ENCODE measurements around the gene SNRPD3.

SNRPD3 gene

GRCh38 chr22:24535348-24535747 is 20.5 kb upstream of the SNRPD3 start:
- DNase-seq (ENCODE audit: low read depth), result no peak
- TF ChIP-seq CTCF (conservative IDR thresholded peaks at IDR 0.05; ENCODE audit: low read length), result no peak
- no peak overlapping the region for H3K4me3 ChIP-seq (ENCODE audit: low read length)

GRCh38 chr22:24536089-24536488 is 19.7 kb upstream of the SNRPD3 start:
- no peak for DNase-seq (ENCODE audit: low read depth)
- H3K4me3 ChIP-seq (ENCODE audit: low read length), result no peak overlapping the region
- no peak for TF ChIP-seq CTCF (conservative IDR thresholded peaks at IDR 0.05; ENCODE audit: low read length)

- no peak overlapping the region for H3K4me3 ChIP-seq (ENCODE audit: low read length)
- DNase-seq (ENCODE audit: low read depth), result no peak
- no peak for TF ChIP-seq CTCF (conservative IDR thresholded peaks at IDR 0.05; ENCODE audit: low read length)
Measured at GRCh38 chr22:24540470-24540869, 15.3 kb upstream of the SNRPD3 start.

GRCh38 chr22:24541681-24542515 is 13.9 kb upstream of the SNRPD3 start:
- no peak for TF ChIP-seq CTCF (conservative IDR thresholded peaks at IDR 0.05; ENCODE audit: low read length)
- DNase-seq (ENCODE audit: low read depth), result no peak
- H3K4me3 ChIP-seq (ENCODE audit: low read length), result no peak overlapping the region

DNA sequence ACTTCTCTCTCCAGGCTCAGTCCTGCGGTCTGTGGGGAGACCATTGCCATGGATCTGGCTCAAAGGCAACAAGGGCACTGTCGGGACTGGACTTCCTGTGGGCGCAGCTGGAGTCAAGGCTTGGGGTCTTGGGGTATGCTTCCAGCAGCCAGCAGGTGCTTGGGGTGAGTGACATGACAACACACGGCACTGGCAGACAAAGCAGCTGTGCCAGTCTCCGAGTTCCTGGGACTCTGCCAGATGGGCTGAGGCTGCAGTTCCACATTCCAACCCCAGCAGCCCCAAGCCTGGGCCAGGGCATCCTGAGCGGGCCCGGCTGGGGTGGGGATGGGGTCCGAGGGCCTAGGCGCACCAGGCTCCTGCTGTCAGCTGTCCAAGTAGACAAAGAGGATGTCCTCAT is 13.2 kb upstream of the SNRPD3 start:
- no peak for TF ChIP-seq CTCF (conservative IDR thresholded peaks at IDR 0.05; ENCODE audit: low read length)
- DNase-seq (ENCODE audit: low read depth), result no peak
- no peak overlapping the region for H3K4me3 ChIP-seq (ENCODE audit: low read length)

GRCh38 chr22:24543185-24543601 is 12.6 kb upstream of the SNRPD3 start:
- TF ChIP-seq CTCF (conservative IDR thresholded peaks at IDR 0.05; ENCODE audit: low read length), result no peak
- no peak overlapping the region for H3K4me3 ChIP-seq (ENCODE audit: low read length)
- no peak for DNase-seq (ENCODE audit: low read depth)

DNA sequence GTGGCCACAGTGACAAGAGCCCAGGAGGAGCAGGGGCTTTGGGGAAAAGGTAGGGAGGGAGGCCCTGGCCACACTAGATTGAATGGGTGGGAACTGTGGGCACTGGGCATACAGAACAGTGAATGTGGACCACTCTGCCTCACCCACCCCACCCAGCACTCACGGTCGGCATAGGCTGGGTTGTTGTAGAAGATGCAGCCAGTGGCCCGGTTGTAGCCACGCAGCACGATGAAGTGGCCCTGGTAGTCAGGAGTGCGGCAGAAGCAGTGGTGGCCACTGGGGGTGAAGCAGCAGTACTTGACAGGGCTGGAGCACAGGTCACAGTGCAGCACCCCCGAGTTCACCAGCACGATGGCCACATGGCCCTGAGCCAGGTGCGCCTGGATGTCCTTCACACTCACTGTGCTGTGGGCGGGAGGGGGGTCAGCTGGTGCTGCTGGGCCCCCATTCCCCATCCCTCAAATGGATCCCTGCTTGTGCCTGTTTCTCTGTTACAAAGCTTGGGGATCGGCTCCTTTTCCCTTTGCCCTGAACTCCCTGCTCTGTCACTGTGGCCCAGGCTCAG is 12.0 kb upstream of the SNRPD3 start:
- no peak overlapping the region for H3K4me3 ChIP-seq (ENCODE audit: low read length)
- DNase-seq (ENCODE audit: low read depth), result no peak
- no peak for TF ChIP-seq CTCF (conservative IDR thresholded peaks at IDR 0.05; ENCODE audit: low read length)
